ENCODE results near the gene SORT1.
A peak's percentile ranks its signal among the peaks of the same experiment; 100 is the strongest.

Gene SORT1

DNA sequence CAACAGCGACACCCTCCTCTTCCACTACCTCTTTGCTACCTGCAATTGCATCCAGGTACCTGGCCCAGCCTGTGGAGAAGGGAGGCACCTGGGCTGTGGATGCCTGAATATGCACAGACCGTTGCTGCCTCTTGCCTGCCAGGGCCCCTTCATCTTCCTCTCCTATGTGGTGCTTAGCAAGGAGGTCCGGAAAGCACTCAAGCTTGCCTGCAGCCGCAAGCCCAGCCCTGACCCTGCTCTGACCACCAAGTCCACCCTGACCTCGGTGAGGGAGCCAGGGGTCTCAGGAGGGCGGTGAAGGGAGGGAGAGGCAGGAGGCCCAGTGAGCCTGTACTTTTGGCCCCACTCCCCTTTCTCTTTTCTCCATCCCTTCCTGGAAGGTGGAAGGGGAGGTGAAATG lies 126.3 kb downstream of the SORT1 start:
- DNase-seq, result no peak

DNA sequence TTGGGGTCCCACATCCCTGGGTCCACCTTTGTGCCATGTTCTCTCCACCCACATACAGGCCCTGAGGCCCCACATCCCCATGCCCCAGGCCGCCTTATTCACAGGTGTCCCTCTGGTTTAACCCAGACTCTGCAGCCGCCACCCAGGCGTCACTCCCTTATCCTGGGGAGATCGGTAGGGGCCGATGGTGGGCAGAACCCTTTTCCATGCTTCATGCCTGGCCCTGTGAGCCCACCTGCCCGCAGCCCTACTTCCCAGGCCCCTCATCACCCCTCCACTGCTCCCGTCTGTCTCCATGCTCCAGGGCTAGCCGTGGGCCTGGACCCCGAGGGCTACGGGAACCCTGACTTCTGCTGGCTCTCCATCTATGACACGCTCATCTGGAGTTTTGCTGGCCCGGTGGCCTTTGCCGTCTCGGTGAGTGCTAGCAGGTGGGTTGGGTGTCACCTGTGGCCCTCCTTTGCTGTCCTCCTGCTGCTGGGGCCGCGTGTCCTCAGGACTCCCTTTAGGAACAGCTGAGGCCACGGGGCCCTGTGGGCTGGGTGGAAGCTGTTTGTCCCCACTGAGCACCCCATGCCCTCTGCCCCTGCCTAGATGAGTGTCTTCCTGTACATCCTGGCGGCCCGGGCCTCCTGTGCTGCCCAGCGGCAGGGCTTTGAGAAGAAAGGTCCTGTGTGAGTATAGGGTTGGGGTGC lies 126.9 kb downstream of the SORT1 start:
- DNase-seq, result no peak

DNA sequence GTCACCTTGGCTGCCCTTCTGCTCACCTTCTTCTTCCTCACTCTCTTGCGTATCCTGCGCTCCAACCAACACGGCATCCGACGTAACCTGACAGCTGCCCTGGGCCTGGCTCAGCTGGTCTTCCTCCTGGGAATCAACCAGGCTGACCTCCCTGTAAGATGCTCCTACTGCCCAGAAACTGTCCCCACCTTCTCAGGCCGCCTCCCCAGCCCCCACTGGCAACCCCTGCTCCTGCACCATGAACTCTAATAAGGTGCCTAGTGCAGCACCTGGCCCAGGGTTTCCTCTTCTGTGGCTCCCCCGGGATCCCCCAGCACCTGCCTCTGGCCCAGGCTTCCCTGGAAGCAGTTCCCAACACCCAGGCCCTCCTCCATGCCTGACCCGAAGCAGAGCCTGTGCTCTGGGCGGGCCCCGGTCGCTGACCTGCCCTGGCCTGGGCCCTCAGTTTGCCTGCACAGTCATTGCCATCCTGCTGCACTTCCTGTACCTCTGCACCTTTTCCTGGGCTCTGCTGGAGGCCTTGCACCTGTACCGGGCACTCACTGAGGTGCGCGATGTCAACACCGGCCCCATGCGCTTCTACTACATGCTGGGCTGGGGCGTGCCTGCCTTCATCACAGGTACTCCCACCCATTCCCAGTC lies 127.6 kb downstream of the SORT1 start:
- DNase-seq, result no peak

DNA sequence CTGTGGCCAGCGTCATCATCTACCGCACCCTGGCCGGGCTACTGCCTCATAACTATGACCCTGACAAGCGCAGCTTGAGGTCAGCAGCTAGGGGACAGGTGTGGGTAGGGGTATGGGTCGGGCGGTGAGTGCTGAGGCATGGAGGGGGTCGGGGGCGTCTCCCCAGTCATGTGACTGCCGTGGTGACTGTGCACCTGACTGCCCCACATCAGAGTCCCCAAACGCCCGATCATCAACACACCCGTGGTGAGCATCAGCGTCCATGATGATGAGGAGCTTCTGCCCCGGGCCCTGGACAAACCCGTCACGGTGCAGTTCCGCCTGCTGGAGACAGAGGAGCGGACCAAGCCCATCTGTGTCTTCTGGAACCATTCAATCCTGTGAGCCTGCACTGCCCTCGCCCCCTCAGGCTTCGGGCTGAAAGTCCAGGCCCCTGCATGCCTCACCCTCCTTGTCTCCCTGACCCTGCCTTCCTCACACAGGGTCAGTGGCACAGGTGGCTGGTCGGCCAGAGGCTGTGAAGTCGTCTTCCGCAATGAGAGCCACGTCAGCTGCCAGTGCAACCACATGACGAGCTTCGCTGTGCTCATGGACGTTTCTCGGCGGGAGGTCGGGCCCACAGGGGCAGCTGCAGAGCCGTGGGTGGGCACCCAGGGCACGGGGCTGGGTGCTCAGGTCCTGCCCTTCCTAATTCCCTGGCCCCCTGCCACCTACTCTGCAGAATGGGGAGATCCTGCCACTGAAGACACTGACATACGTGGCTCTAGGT lies 128.3 kb downstream of the SORT1 start:
- no peak for DNase-seq

DNA sequence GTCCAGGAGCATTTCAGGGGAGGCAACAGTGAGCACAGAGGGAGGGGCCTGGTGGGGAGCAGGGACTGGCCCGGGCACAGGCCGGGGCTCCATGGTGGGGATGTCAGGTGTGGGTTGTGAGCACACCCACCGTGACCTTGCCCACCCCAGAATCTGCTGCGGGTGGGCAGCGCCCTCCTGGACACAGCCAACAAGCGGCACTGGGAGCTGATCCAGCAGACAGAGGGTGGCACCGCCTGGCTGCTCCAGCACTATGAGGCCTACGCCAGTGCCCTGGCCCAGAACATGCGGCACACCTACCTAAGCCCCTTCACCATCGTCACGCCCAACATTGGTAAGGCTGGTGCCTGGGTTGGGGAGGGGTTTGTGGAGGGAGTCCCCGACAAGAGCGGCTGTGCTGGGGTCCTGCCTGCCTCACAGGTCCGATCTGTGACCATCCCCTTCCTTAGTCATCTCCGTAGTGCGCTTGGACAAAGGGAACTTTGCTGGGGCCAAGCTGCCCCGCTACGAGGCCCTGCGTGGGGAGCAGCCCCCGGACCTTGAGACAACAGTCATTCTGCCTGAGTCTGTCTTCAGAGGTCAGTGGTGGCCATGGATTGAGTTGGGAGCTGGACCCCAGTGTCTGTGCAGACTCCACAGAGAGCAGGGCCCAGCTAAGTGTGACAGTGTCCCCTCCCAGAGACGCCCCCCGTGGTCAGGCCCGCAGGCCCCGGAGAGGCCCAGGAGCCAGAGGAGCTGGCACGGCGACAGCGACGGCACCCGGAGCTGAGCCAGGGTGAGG lies 129.1 kb downstream of the SORT1 start:
- no peak for DNase-seq

DNA sequence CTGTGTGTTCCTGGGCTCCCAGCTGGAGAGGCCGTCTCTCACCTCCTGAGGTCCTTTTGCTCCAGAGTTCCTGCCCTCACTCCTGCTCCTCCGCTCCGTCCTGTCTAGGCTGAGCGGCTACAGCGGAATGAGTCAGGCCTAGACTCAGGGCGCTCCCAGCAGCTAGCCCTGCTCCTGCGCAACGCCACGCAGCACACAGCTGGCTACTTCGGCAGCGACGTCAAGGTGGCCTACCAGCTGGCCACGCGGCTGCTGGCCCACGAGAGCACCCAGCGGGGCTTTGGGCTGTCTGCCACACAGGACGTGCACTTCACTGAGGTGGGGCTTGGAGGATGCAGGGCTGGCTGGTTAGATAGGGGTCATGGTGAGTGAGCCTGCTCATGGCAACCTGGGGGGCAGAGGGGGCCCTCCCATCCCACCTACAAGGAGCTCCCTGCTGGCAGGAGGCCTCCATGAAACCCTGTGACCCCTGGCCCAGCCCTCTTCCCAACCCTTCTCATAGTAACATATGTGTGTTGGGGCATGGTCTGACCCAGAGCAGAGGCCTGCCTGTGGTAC lies 129.9 kb downstream of the SORT1 start:
- DNase-seq, result no peak

DNA sequence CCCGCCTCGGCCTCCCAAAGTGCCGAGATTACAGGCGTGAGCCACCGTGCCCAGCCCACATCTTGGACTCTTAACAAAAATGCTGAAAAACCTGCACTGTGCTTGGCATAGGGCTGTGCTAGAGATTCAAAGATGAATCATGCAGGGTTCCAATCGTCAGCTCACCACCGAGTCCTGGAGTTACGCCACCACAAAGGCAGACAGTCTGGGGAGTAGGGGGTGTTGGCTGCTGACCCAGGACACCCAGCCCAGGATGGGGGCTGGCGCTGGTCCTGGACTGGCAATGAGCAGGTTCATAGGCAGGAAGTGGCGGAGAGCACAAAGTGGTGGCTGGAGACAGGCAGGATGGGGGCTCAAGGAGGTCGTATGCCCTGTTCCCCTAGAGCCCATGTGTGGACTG lies 130.8 kb downstream of the SORT1 start:
- no peak for DNase-seq

DNA sequence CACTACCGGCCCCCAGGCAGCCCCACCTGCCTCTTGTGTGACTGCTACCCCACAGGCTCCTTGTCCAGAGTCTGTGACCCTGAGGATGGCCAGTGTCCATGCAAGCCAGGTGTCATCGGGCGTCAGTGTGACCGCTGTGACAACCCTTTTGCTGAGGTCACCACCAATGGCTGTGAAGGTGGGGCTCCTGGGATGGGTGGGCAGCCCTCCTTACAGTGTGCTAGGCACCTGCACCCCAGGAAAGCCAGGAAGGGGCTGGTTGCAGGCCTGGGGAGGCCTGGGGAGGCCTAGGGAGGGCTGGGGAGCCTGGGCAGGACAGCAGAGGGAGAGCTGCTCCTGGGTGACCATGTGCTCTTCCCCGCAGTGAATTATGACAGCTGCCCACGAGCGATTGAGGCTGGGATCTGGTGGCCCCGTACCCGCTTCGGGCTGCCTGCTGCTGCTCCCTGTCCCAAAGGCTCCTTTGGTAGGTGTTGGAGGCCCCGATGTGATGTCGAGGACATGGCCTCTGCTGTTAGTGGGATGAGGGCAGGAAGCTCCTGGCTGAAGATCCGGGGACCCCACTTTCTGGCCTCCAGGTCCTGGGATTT lies 131.9 kb downstream of the SORT1 start:
- no peak for DNase-seq

DNA sequence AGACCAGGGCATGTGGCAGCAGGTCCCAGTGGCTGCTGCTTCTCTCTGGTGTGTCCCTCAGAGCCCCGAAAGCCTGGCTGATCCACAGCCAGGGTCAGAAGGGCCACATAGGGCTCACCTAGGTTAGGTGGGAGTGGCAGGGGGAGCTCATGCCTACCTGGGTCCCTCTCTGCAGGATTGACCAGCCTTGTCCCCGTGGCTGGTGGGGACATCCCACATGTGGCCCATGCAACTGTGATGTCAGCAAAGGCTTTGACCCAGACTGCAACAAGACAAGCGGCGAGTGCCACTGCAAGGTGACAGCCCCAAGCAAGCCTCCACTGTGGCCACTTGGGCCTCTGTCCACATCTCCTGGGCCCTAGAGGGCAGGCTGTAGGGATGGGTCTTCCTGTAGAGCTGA lies 132.7 kb downstream of the SORT1 start:
- DNase-seq, result no peak

DNA sequence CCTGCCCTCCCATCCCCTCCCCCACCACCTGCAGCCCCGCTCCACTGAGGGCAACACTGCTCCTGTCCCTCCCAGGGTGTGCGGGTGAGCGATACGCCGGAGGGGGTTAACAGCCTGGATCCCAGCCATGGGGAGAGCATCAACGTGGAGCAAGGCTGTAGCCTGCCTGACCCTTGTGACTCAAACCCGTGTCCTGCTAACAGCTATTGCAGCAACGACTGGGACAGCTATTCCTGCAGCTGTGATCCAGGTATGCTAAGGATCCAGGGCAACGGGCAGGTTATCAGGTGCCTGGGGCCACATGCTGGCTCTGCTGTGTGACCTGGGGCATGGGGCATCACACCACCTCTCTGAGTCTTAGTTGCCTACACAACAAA lies 133.4 kb downstream of the SORT1 start:
- DNase-seq, result no peak

DNA sequence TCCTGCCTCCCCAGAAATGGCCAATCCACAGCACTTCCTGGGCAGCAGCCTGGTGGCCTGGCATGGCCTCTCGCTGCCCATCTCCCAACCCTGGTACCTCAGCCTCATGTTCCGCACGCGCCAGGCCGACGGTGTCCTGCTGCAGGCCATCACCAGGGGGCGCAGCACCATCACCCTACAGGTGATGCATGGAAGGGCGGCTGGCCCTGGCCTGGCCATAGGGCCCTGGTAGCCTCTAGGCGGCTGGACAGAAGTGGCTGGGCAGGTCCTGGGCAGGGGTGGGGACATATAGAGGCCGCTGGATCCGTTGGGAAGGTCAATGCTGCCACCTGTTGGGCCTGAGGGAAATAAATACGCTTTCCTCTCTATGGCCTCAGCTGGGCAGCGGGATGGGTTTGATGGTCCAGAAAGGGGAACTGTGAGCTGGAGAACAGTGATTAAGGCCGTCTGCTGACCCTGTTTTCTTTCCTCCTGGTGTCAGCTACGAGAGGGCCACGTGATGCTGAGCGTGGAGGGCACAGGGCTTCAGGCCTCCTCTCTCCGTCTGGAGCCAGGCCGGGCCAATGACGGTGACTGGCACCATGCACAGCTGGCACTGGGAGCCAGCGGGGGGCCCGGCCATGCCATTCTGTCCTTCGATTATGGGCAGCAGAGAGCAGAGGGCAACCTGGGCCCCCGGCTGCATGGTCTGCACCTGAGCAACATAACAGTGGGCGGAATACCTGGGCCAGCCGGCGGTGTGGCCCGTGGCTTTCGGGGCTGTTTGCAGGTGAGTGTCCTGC lies 133.9 kb downstream of the SORT1 start:
- DNase-seq, result peak; percentile 72

DNA sequence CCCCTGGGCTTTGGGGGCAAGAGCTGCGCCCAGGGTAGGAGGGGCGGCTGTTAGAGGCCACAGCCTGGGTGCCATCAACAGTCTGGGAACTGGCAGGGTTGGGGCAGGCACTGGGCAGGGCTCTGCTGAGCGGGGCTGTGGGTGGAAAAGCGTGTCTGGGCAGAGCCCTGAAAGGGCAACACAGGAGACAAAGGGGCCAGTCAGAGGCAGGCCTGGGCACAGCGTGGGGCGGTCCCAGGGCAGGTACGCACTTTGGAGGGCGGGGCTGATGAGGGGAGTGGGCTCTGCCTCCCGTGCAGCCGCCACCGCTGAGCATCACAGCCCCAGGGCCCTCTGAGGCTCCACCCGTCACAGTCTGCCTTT lies 134.5 kb downstream of the SORT1 start:
- no peak for DNase-seq

DNA sequence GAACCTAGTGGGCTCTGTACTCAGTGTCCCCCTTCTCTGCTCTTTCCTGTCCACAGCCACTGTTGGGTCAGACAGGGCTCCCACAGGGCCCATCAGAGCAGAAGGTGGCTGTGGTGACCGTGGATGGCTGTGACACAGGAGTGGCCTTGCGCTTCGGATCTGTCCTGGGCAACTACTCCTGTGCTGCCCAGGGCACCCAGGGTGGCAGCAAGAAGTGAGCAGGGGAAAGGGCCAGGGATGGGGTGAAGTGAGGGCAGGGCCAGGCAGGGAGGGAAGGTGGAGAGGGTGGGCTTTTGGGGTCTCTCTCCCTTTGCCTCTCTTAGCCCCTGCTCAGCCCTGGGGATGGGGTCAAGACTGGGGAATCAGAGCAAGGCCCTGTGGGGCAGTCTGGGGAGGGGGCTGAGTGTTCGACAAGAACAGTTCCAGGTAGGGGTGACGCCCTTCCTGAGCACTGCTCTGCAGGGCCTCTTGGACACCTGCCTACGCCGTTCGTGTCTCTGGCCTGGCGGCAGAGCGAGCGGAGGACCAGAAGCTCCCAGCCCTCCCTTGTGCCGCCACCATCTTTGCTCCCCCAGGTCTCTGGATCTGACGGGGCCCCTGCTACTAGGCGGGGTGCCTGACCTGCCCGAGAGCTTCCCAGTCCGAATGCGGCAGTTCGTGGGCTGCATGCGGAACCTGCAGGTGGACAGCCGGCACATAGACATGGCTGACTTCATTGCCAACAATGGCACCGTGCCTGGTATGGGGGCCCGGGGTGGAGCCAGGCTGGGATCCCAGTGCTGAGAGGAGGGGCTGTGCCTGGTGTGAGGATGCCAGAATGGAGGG lies 135.3 kb downstream of the SORT1 start:
- DNase-seq, result no peak

DNA sequence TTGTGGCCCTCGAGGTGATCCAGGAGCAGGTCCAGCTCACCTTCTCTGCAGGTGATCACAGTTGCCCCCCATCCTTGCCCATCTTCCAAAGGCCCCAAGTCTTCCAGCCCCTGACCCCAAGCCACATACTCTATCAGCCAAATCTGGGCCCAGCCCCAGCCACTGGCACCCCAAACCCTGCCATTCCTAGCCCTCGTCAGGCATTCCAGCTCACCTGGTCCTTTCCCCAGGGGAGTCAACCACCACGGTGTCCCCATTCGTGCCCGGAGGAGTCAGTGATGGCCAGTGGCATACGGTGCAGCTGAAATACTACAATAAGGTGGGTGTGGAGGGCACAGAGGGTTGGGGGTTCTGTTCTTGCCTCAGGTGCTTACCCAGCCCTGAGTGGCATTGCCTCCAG lies 136.1 kb downstream of the SORT1 start:
- DNase-seq, result no peak

DNA sequence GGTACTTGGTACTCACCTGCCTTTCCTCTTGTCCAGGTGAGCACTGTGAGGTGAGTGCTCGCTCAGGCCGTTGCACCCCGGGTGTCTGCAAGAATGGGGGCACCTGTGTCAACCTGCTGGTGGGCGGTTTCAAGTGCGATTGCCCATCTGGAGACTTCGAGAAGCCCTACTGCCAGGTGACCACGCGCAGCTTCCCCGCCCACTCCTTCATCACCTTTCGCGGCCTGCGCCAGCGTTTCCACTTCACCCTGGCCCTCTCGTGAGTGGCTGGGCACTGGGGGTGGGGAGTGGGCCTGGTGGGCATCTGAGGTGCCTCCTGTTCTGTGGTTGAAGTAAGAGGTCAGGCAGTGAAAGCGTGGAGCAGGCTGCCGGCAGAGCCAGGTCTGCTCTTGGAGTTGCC lies 136.7 kb downstream of the SORT1 start:
- no peak for DNase-seq

DNA sequence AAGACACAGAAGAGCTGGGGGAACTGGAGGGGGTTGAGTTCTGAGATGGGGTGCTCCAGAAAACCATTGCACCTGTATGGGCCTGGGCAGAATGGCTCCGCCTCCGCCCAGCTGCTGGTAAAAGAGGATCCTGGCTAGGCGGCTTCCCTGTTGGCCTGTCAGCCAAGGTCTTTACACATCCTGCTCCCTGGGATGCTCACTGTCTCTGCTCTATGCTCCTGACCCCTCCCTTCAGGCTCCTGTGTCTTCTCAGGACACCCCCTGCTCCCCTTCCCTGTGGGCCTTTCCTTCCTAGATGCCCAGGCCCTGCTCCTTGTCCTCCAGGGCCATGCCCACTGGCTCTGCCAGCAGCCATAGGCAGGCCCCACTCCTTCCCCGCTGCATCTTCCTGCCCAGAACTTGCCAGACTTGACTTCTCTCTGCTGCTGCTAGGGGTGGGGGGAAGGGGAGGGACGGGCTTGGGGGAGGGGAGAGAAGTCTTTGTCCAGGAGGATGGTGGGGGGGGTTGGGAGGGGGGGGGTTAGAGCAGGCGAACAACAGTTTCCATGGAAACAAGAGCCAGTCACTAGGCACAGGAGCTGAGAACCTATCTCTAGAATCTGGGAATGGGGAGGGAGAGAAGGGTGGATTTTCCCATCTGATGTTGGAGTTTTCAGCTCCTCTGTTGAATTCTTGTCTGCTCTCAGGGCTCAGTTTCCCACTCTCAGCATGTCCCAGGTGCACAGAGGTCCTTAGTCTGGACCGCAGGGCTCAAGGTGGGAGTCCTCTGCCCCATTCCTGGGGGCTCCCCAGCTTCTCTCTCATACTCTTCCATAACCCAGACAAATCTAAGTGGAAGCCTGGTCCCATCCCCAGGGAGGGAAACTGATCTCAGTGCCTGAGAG lies 137.8 kb downstream of the SORT1 start:
- no peak for DNase-seq
